HG03139 (cell line): ENCODE measurements around the gene SHBG.

Experiments
- ATAC-seq: cut with Tn5 transposase; IDR thresholded peaks from one replicate; pipeline ENCODE4 v1.9.1; 2021; ENCODE audit not compliant: unreplicated experiment

SHBG gene

GRCh38 chr17:7646457-7646856 lies 16.5 kb downstream of the SHBG start:
- ATAC-seq: no peak

- ATAC-seq: no peak
These were observed 17.1 kb downstream of the SHBG start for GRCh38 chr17:7647018-7647417.

DNA sequence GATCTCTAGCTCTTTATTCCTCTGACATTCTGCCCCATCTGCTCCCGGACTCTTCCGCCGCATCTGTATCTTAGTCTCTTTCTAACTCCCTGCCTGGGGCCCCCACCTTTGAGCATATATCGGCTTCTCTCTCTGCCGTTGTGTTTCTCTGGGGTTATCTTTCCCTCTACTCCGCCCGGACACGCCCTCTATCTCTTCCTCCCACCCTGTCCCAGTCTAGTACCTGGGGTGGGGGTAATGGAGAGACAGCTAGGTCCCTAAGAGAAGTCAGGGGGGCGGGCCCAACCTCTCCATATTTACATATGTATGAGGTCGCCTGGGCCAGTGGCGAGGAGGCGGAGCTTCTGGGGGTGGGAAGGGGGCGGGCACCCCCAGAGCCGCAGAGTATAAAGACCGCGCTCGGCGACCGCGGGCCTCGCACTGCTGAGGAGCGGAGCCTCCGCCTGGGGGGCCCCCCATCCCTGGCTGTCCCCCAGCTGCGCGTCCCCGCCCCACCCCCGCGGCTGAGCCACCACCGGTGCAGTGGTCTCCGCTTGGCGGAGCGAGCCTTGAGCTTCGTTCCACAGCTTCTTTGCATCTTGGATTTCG lies 20.7 kb downstream of the SHBG start, which contains the start of gene ATP1B2:
TSS of gene ATP1B2 (plus strand) at position 418 of the 588 bp plus-strand sequence. CDS start 593 bp downstream, outside the sequence.
- no peak for ATAC-seq

DNA sequence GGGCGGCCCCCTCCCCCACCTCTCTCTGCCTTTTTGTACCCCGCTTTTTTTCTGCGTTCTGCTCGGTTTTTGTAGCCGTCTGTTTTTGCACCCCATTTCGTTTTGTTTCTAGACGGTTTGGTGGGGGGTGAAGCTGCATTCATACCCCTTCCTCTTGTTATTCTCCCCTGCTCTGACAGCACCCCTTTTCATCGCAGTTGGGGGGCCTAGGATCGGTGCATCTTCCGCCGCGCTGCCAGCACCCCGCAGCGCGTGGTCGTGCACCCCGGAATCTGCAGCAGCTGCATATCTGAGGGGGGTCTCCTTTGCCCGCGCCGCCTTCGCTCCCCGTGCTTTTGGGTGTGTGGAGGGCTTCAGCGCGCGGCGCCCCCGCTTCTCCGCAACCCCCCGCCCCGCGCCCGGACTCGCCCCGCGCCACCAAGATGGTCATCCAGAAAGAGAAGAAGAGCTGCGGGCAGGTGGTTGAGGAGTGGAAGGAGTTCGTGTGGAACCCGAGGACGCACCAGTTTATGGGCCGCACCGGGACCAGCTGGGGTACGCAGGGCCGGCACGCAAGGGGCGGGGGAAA lies 21.2 kb downstream of the SHBG start:
- no peak for ATAC-seq

DNA sequence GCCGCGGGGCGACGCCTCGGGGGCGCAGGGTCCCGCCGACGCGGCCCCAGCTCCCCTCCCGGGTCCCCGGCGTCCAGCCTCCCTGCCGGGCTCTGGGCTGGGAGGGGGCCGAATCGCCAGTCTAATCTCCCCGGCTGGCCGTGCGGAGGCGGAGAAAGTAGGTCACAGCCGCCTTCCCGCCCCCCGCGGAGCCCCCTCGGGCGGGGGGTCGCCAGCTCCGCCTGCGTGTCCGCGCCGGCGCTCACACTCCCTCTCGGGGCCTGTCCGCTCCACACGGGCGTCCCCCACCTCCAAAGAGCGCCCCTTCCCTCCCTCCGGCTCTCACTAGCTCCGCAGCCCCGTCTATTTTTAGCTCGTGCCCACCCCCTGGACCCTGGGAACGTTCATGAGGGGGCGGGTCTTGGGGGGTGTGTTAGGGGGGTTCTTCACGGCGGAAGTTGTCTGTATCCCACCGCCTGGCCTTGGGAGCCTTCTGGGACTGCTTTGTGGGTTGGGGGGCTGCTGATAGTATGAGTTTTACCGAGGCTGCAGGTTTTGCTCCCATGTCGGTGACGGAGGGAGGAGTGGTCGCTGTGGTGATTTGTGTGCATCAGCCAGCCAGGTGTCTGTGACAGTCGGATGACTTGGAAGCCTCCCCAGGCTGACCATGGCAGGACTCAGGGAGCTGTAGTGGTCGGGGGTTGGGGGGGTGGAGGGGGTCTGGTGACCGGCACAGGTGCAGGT lies 21.9 kb downstream of the SHBG start:
- no peak for ATAC-seq

DNA sequence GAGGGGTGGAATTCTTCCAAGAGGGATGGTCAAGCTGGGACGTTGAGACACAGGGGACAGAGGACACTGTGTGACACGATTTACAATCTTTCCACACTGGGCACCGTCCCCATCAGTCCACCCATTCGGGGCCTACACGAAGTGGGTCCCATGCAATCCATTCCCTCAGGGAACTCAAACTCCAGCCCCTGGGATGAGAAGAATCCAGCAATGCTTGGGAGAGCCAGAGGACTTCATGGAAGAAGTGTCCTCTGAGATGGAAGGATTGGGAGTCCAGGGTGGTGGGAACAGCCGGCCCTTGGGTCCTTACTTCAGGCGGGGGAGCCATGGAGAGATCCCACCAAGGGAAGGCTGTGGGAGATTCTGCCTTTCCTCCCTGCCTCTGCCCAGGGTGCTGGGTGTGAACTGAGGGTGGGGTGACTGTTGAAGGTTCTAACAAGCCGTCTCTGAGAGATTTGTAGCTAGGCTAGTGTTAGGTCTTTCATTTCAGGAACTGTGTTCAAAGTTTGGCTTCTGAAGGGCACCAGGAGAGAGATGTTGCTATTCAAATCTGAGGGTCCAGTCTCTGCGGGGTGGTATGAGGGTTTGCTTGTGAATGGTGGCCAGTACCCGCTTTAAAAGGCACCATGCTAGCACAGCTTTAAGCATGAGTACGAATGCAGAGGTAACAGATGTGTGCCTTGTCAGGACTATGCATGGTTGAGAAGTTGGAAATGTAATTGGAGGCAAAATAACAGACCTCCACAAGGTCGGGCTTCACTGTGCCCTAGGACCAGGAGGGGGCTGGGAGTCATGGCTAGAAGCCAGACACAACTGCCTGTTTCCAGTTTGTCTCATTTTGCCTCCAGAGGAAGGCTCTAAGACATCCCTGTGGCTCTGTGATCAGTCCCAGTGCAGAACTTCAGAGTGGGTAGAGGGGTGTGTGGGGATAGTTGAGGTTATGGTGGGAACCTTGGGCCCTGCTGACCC lies 22.7 kb downstream of the SHBG start:
- no peak for ATAC-seq

- no peak for ATAC-seq
These were observed 25.1 kb downstream of the SHBG start for GRCh38 chr17:7654832-7655540.

DNA sequence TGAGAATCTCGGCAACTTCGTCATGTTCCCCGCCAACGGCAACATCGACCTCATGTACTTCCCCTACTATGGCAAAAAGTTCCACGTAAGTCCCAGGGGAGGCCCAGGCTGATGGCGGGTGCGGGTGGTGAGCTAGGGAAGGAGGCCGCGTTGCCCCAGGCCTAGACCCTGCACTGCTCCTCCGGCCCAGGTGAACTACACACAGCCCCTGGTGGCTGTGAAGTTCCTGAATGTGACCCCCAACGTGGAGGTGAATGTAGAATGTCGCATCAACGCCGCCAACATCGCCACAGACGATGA lies 25.6 kb downstream of the SHBG start:
- ATAC-seq: no peak

GRCh38 chr17:7656958-7657609 lies 27.1 kb downstream of the SHBG start:
- ATAC-seq: no peak

GRCh38 chr17:7667656-7668406 lies 37.9 kb downstream of the SHBG start:
- no peak for ATAC-seq

DNA sequence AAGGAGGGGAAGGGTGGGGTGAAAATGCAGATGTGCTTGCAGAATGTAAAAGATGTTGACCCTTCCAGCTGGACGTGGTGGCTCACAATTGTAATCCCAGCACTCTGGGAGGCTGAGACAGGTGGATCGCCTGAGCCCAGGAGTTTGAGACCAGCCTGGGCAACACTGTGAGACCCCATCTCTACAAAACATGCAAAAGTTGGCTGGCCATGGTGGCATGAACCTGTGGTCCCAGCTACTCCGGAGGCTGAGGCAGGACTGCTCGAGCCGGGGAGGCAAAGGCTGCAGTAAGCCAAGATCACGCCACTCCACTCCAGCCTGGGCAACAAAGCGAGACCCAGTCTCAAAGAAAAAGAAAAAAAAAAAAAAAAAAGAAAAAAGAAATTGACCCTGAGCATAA lies 38.5 kb downstream of the SHBG start:
- no peak for ATAC-seq

DNA sequence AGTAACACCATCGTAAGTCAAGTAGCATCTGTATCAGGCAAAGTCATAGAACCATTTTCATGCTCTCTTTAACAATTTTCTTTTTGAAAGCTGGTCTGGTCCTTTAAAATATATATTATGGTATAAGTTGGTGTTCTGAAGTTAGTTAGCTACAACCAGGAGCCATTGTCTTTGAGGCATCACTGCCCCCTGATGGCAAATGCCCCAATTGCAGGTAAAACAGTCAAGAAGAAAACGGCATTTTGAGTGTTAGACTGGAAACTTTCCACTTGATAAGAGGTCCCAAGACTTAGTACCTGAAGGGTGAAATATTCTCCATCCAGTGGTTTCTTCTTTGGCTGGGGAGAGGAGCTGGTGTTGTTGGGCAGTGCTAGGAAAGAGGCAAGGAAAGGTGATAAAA lies 43.3 kb downstream of the SHBG start:
- ATAC-seq: no peak

- ATAC-seq: no peak
These were observed 45.0 kb downstream of the SHBG start for GRCh38 chr17:7674934-7675333.

GRCh38 chr17:7676533-7676932 lies 46.6 kb downstream of the SHBG start:
- ATAC-seq: no peak

DNA sequence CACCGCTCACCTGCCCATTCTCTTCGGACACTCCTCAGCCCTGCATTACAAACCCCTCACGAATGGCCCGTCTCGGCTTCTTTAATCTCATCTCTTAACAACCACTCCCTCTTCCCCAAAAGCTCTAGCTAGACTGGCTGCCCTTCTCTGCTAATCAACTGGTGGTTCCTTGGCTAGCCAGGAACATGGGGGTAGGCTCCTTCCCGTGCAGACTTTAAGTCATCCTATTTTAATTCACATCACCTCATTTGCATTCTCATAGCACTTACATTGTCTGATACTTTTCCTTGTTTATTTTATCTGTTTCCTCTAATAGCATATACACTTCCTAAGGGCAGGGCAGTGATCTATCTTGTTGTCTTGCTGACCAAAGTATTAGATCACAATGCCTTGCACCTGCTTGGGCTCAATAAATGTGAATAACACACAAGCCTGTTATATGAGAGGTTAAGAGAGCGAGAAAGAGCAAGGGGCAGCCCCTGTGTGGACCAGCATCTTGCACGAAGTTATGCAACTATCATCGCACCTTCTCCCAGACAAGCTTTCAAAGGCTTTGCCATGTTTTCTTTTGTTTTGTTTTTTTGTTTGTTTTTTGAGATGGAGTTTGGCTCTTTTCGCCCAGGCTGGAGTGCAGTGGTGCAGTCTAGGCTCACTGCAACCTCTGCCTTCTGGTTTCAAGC lies 47.6 kb downstream of the SHBG start:
- ATAC-seq: no peak
